Stimulated activated CD4-positive, alpha-beta T cell treated with anti-CD3 and anti-CD28 coated beads, Interleukin-1b, Interleukin-23, amount 100 ng/mL, for 4 hours (primary cell): ENCODE results near the gene SNRNP48.

ENCODE experiments used
- DNase-seq, 2 donors: peaks; one replicate each; pipeline ENCODE4 v3.0.0-alpha.2; 2020; ENCODE audit warnings: low read depth in 2 of 2

The SNRNP48 gene

DNA sequence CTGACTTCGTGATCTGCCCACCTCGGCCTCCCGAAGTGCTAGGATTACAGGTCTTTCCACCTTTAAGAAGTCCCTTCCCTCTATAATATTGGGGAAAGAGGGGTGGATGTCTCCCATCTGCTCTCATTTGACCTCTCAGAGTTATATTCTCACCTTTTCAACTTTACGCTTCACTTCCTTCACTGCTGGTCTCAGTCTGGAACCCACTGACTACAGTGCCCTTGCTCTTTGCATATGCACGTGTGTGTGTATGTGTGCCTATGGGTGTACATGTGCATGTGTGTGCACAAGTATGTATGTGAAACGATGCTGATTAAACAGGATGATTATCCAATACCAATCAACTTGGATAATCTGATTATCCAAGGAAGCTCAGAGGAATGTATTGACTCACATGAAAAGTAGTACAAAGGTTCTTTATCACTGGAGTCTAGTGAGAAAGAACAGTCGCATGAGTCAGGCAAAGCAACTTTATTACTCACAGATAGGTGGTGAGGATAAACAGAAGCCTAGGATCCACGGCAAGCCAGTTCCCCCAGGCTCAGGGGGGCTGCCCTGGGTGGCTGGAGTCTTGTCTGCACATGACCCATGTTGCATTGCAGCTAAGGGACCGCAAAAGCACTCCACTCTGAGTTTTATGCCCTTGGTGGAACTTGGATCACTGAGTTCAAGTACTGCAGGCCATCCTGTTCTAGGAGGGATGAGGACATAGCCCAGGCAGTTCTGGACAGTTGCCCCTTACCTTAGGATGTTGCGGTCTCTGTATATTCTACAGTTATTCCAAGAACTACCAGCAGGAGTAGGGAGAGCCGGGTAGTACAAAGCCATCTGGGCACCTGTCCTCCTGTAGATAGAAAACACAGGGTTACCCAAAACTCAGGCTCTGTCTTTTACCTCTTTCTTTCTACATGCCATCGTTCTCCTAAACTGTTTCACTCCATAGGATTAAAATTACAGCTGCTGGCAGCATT, 50.9 kb downstream of the SNRNP48 start:
- DNase-seq, result no peak

DNA sequence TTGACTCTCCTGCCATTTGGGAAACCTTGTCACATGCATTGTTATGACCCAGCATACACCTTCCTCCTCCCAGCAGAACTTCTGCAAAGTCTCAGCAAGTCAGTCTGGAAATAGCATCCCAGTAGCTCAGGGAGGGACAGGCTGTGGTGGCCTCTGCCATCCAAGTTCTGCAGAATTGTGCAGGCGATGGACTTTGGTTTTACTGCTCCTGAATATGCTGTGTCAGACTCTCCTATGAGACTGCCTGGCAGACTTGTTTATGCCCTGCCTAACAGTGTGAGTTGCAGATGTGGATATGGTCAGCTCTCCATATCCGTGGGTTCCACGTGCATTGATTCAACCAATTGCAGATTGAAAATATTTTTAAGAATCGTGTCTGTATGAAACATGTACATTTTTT, 52.8 kb downstream of the SNRNP48 start:
- DNase-seq, result no peak

DNA sequence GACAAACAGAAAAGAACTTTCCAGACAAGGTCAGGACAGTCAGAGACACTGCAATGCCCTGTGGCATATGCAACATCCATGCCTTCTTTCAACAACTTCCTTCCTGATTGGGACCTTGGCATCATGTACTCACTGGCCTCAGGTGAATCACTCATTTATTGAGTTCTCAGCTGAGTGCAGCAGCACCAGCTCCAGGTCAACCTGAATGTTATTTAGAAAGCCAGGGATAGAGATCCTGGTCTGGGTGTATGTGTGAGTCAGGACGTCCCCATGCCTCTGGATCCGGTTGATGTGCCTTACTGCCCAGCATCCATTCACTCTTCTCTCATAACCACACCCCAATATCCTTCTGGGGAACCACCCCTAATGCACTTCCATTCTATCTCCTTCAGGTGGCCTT, 54.4 kb downstream of the SNRNP48 start:
- DNase-seq, result no peak

GRCh38 chr6:7646394-7646793, 56.4 kb downstream of the SNRNP48 start:
- no peak for DNase-seq

DNA sequence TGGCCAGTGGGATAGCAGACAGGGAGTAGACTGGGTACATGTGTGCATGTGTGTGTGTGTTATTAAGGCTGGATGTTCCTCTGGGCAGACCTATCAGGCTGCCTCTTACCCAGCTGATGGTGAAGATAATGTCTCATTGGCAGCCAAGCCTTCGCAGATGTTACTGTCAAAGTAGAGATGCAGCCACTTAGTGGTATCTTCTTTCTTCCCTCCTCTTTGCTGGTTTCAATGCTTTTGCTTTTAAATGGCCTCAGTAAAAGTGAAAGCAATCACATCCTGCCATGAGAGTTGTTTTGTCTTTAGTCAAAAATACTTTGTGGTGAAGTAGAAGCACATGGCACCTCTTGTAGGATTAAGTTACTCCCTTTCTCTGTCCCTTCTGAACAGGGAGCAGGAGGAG, 57.5 kb downstream of the SNRNP48 start:
- DNase-seq, result no peak

DNA sequence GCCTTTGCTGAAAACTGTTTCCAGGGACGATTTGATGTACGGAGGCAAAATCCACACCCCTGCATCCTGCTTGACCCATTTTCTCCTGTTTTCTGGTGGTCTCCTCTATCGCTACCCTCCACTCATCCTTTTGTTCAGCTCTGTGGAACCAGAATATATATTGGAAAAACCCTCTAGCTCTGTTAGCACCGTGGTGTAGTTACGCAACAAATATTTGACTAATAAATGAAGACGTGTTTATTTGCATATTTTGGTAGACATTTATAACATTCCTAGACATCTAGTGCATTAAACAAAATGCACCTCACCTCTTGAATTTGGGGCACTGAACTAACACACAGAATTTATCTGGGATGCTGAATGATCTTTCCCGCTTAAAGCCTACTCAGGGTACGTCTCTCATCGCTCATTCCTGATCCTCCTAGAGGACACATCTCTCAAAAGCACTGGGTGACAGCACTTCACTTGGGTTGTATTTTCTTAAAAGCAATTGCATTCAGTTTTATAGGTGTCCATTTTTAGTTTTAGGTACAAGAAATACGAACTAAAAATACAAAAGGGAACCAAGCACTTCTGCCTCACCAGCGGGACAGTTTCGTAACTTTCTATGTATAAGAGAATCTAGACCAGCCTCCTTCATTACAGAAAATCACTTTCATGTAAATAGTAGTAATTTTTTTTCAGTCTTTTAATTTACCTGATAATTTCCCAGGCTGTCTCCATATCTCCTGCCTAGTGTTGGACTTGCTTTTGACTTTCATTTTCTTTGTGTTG, 59.2 kb downstream of the SNRNP48 start:
- DNase-seq, result no peak

GRCh38 chr6:7650878-7651277, 60.9 kb downstream of the SNRNP48 start:
- no peak for DNase-seq

- DNase-seq, result no peak
These were observed 63.0 kb downstream of the SNRNP48 start for GRCh38 chr6:7652957-7653356.

DNA sequence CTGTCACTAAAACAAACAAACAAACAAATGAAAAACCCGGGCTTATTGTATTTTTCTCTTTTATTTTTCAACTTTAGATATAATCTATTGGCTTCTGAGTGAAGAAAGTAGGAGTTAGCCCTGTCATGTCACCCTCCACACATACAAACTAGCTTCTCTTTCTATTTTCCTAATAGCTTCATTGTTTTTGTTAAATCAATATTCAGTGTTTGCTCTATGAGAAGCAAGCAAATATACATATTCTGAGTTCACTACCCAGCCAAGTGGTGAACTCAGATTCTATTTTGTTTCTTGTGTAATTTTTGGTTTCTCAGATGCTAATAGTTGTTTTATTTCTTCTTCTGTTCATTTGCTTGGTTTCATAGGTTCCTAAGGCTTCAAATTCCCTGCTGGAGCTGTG, 66.4 kb downstream of the SNRNP48 start:
- DNase-seq, result no peak

- DNase-seq, result no peak
These were observed 68.5 kb downstream of the SNRNP48 start for GRCh38 chr6:7658543-7658942.

- no peak for DNase-seq
These were observed 71.4 kb downstream of the SNRNP48 start for GRCh38 chr6:7661364-7661763.
